OCI-LY7 (cell line): Measurements from ENCODE around the gene DAPK3. TPM values are rescaled to one million over a fixed set of nuclear protein-coding genes. Genes with fewer than 3 reads are reported as not detected.

Source experiments
- BruUV-seq: library from RNA; stranded (reverse); fragments of 400-500 nt; replicated peaks from 2 replicates; lab custom pipeline; 2021; lab: Mats Ljungman, UMichigan
- CTCF ChIA-PET: fragments of 300-600 bp; sonication (Branson Sonifier 250); formaldehyde crosslinking; loops from one replicate; lab custom pipeline; 2022; ENCODE audit warnings: antibody characterized with exemption; ENCODE audit not compliant: unreplicated experiment; lab: Charles Lee
- POLR2A ChIA-PET: fragments of 300-600 bp; sonication (Branson Sonifier 250); formaldehyde crosslinking; loops from one replicate; lab custom pipeline; 2022; ENCODE audit warnings: antibody characterized with exemption; lab: Charles Lee
- DNase-seq: peaks from one replicate; pipeline ENCODE4 v3.0.0-alpha.2; 2015; ENCODE audit warnings: low spot score
- H2AFZ ChIP-seq: fragments of 200-600 bp; sonication (generic), shearing (Covaris generic); 2 replicates; pipeline ENCODE4 v1.6.1; 2014; ENCODE audit warnings: mild to moderate bottlenecking, antibody characterized with exemption, low read length, moderate library complexity
- H3K27ac ChIP-seq: fragments of 200-600 bp; sonication (generic); 2 replicates; pipeline ENCODE4 v1.5.1; 2014; ENCODE audit warnings: mixed run types, low read depth, mild to moderate bottlenecking, moderate library complexity, low read length, inconsistent platforms; ENCODE audit not compliant: poor library complexity, severe bottlenecking
- H3K36me3 ChIP-seq: fragments of 200-600 bp; sonication (generic); 2 replicates; pipeline ENCODE4 v1.6.1; 2014; ENCODE audit warnings: mild to moderate bottlenecking, antibody characterized with exemption, low read length, moderate library complexity, mixed read lengths; ENCODE audit not compliant: insufficient read depth
- H3K4me1 ChIP-seq: fragments of 200-600 bp; sonication (generic); 2 replicates; pipeline ENCODE4 v1.5.1; 2014; ENCODE audit warnings: mild to moderate bottlenecking, low read length; ENCODE audit not compliant: insufficient read depth, poor library complexity, severe bottlenecking
- H3K4me2 ChIP-seq: fragments of 200-600 bp; sonication (generic); 2 replicates; pipeline ENCODE4 v1.6.1; 2014; ENCODE audit warnings: mild to moderate bottlenecking, low read length
- H3K4me3 ChIP-seq: fragments of 200-600 bp; sonication (generic); 2 replicates; pipeline ENCODE4 v1.5.1; 2014; ENCODE audit warnings: mild to moderate bottlenecking, low read depth, low read length; ENCODE audit not compliant: poor library complexity, severe bottlenecking
- H3K79me2 ChIP-seq: fragments of 200-600 bp; sonication (generic); 2 replicates; pipeline ENCODE4 v1.6.1; 2016; ENCODE audit warnings: low read depth, mild to moderate bottlenecking, low read length, moderate library complexity, mixed read lengths; ENCODE audit not compliant: insufficient read depth
- H3K9me2 ChIP-seq: fragments of 200-600 bp; sonication (generic); 2 replicates; pipeline ENCODE4 v1.6.1; 2016; ENCODE audit warnings: mild to moderate bottlenecking, low read length, mixed read lengths; ENCODE audit not compliant: insufficient read depth
- H3K9me3 ChIP-seq: fragments of 200-600 bp; sonication (generic); 2 replicates; pipeline ENCODE4 v1.6.1; 2014; ENCODE audit warnings: mild to moderate bottlenecking, mixed run types, low read length, mixed read lengths
- H4K20me1 ChIP-seq: fragments of 200-600 bp; sonication (generic); 2 replicates; pipeline ENCODE4 v1.6.1; 2014; ENCODE audit warnings: mild to moderate bottlenecking, antibody characterized with exemption, low read length, moderate library complexity, mixed read lengths; ENCODE audit not compliant: insufficient read depth
- EZH2phosphoT487 ChIP-seq: fragments of 200-600 bp; sonication (generic); IDR thresholded peaks from 2 replicates; pipeline ENCODE4 v1.6.1; 2018; ENCODE audit warnings: low read depth, borderline replicate concordance, mild to moderate bottlenecking, mixed run types, antibody characterized with exemption, low read length, moderate library complexity, mixed read lengths
- intact Hi-C: fragments of 100-400 bp; cut with micrococcal nuclease; formaldehyde crosslinking; loops from one replicate; pipeline ENCODE4 v1.10.0; 2022; ENCODE audit not compliant: unreplicated experiment
- total RNA-seq, 2 experiments: library from RNA; depleted of rRNA in 1 of 2; stranded (reverse); fragments of >200 nt in 1 of 2; shearing (Covaris generic) in 1 of 2; gene quantifications; 2 replicates each; pipeline ENCODE4 v1.2.3, GENCODE V29; 2014 to 2022
- TF ChIP-seq, protein P1 (sequence below): fragments of 200-600 bp; sonication (generic); conservative IDR thresholded peaks from 2 replicates; pipeline ENCODE4 v1.5.1; 2014; ENCODE audit warnings: mild to moderate bottlenecking, antibody characterized with exemption, low read length, moderate library complexity, mixed read lengths

The DAPK3 gene
- total RNA-seq, 2 experiments from 2014 or later, result 47.1 to 49.3 TPM

- Histone ChIP-seq H3K79me2 (peaks cover under 1% of the 10 kb centered on the region; the same call in 1 of the 2 replicates), H3K36me3 (peaks cover 53% of the 10 kb centered on the region), H3K9me3 (no peaks in the 10 kb centered on the region), H2AFZ (no peak overlapping the region), H3K27ac (no peak overlapping the region), H3K9me2 (no peaks in the 10 kb centered on the region), H3K4me2 (no peak overlapping the region), H4K20me1 (no peaks in the 10 kb centered on the region; the same call in 1 of the 2 replicates), H3K4me1 (no peaks in the 10 kb centered on the region), H3K4me3 (no peak overlapping the region)
- intact Hi-C loops, result no loop called here
- ChIA-PET POLR2A (interaction anchor here (0.7 kb wide), 1 partner anchor 1621 kb away, joined by 4 read pairs; no protein-coding TSS in a partner anchor), CTCF (interaction anchor here (0.6 kb wide), 1 partner anchor 125 kb away, joined by 20 read pairs; no protein-coding TSS in a partner anchor)
- BruUV-seq, result no TSS peak
- TF ChIP-seq, protein P1, sequence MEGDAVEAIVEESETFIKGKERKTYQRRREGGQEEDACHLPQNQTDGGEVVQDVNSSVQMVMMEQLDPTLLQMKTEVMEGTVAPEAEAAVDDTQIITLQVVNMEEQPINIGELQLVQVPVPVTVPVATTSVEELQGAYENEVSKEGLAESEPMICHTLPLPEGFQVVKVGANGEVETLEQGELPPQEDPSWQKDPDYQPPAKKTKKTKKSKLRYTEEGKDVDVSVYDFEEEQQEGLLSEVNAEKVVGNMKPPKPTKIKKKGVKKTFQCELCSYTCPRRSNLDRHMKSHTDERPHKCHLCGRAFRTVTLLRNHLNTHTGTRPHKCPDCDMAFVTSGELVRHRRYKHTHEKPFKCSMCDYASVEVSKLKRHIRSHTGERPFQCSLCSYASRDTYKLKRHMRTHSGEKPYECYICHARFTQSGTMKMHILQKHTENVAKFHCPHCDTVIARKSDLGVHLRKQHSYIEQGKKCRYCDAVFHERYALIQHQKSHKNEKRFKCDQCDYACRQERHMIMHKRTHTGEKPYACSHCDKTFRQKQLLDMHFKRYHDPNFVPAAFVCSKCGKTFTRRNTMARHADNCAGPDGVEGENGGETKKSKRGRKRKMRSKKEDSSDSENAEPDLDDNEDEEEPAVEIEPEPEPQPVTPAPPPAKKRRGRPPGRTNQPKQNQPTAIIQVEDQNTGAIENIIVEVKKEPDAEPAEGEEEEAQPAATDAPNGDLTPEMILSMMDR, result no peak
- no peak for TF ChIP-seq EZH2phosphoT487
- peak; percentile 14 for DNase-seq
These were observed 43.9 kb upstream of the DAPK3 start for GRCh38 chr19:4014541-4015491.

DNA sequence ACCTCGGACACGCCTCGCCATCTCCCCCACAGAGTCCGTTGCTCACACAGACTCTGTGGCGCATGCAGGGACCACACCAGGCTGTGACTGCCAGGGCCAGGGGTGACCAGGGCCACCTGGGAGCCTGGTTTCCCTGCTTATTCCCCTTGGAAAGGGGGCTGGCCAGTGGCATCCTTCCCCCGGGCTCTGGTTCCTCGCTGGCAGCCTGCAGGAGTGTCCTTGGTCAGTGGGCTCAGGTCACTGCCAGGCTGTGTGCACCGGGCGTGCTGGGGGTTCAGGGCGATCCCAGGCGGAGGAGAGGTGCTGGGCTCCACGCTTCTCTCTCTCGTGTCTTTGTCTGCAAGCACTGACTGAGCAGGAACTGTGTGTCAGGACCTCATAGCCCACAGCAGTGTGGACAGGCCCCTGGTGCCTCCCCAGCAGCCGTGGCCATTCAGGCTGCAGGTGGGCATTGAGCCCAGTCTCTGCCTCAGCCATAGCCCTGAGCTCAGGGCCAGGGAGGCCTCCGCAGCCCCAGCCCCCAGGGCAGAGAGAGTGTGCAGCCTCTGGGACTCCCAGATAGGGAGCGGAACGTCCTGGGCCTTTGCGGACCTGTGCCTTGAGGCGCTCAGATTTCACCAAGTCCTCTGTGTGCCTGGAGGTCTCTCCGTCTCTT is 43.1 kb upstream of the DAPK3 start:
- Histone ChIP-seq H2AFZ (no peak overlapping the region), H3K9me2 (no peaks in the 10 kb centered on the region), H4K20me1 (peaks cover 4% of the 10 kb centered on the region), H3K4me2 (no peak overlapping the region), H3K27ac (no peak overlapping the region), H3K4me1 (peaks cover 4% of the 10 kb centered on the region), H3K4me3 (no peak overlapping the region), H3K79me2 (peaks cover 9% of the 10 kb centered on the region; the same call in 1 of the 2 replicates), H3K9me3 (no peaks in the 10 kb centered on the region), H3K36me3 (peaks cover 51% of the 10 kb centered on the region)
- no peak for DNase-seq
- intact Hi-C loops, result no loop called here
- CTCF ChIA-PET, result no interaction called here
- TF ChIP-seq EZH2phosphoT487, result no peak
- TF ChIP-seq, protein P1, result no peak
- BruUV-seq, result no TSS peak
- POLR2A ChIA-PET, result interaction anchor here (0.5 kb wide), 1 partner anchor 1166 kb away, joined by 3 read pairs; no protein-coding TSS in a partner anchor
